Large intestine (tissue), 3 donors: ENCODE data around the gene CDIP1. TPM values are rescaled to one million over a fixed set of nuclear protein-coding genes. Genes with fewer than 3 reads are reported as not detected.

Experiments used
- DNase-seq, 2 donors: peaks; one replicate each; pipeline versions ENCODE4 v3.0.0 to v3.0.0-alpha.2; 2013
- H3K27ac ChIP-seq: one replicate; pipeline ENCODE4 v1.5.1; 2013; ENCODE audit warnings: low read length
- H3K27me3 ChIP-seq: 2 replicates; pipeline ENCODE4 v1.6.1; 2013; ENCODE audit warnings: low read length; ENCODE audit not compliant: control insufficient read depth, insufficient read depth
- H3K36me3 ChIP-seq: 2 replicates; pipeline ENCODE4 v1.6.1; 2013; ENCODE audit warnings: low read length; ENCODE audit not compliant: control insufficient read depth, insufficient read depth
- H3K4me1 ChIP-seq: one replicate; pipeline ENCODE4 v1.6.1; 2013; ENCODE audit warnings: low read length; ENCODE audit not compliant: control insufficient read depth, insufficient read depth
- H3K4me3 ChIP-seq: one replicate; pipeline ENCODE4 v1.5.1; 2013; ENCODE audit warnings: low read length
- H3K9me3 ChIP-seq: one replicate; pipeline ENCODE4 v1.6.1; 2013; ENCODE audit warnings: mild to moderate bottlenecking, low read depth, low read length, moderate library complexity; ENCODE audit not compliant: control insufficient read depth
- WGBS: methylation state at CpG from one replicate; pipeline ENCODE4 v1.1.5; 2013; ENCODE audit warnings: low lambda C conversion rate; ENCODE audit not compliant: insufficient coverage; 5-methylcytosine and 5-hydroxymethylcytosine counted together
- polyA plus RNA-seq: library from polyadenylated mRNA; unstranded; fragments of 120-200 nt; gene quantifications from one replicate; pipeline ENCODE4 v1.2.1, GENCODE V29; 2013

CDIP1 gene
- polyA plus RNA-seq, 1 donor: 44.6 TPM

- H3K4me3 ChIP-seq: peak within 1 kb of the TSS; percentile 72
- no peak within 1 kb of the TSS for H3K27ac ChIP-seq
- H3K36me3 ChIP-seq: no peaks in the 10 kb centered on the region
- peaks cover 4% of the 10 kb centered on the region for H3K4me1 ChIP-seq
- 60% methylated on average over 2 of the region's 60 CpGs for WGBS
- H3K9me3 ChIP-seq: peaks cover 9% of the 10 kb centered on the region
- DNase-seq: peak; percentile 83 to 93
- H3K27me3 ChIP-seq: no peaks in the 10 kb centered on the region
These were observed 64.2 kb downstream of the CDIP1 start, which contains the start of gene NMRAL1 for GRCh38 chr16:4474192-4474961. Gene NMRAL1, minus strand, starts transcription at chr16:4474625. Its CDS starts 493 bp downstream, at chr16:4474132.

DNA sequence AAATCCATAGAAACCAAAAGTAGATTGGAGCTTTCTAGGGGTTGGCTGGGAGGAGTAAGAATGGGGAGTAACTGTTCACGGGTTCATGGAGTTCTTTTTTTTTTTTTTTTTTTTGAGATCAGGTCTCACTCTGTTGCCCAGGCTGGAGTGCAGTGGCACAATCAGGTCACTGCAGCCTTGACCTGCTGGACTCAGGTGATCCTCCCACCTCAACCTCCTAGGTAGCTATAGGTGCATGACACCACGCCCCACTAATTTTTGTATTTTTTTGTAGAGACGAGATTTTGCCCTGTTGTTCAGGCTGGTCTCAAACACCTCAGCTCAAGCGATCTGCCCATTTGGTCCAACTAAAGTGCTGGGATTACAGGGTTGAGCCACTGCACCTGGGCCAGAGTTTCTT, 65.7 kb downstream of the CDIP1 start:
- H3K36me3 ChIP-seq: peaks cover 10% of the 10 kb centered on the region
- H3K4me1 ChIP-seq: peaks cover 4% of the 10 kb centered on the region
- H3K27ac ChIP-seq: no peak overlapping the region
- no peak for DNase-seq
- peaks cover 9% of the 10 kb centered on the region for H3K9me3 ChIP-seq
- H3K4me3 ChIP-seq: no peak overlapping the region
- H3K27me3 ChIP-seq: no peaks in the 10 kb centered on the region
- no CpG with 5 or more reads among the region's 4 CpGs for WGBS

- Histone ChIP-seq H3K9me3 (peaks cover 9% of the 10 kb centered on the region), H3K4me1 (peaks cover 4% of the 10 kb centered on the region), H3K36me3 (peaks cover 13% of the 10 kb centered on the region), H3K4me3 (no peak overlapping the region), H3K27me3 (no peaks in the 10 kb centered on the region), H3K27ac (no peak overlapping the region)
- no peak for DNase-seq
- WGBS: 100% methylated on average over 2 of the region's 5 CpGs
These were observed 66.7 kb downstream of the CDIP1 start for GRCh38 chr16:4471869-4472268.

DNA sequence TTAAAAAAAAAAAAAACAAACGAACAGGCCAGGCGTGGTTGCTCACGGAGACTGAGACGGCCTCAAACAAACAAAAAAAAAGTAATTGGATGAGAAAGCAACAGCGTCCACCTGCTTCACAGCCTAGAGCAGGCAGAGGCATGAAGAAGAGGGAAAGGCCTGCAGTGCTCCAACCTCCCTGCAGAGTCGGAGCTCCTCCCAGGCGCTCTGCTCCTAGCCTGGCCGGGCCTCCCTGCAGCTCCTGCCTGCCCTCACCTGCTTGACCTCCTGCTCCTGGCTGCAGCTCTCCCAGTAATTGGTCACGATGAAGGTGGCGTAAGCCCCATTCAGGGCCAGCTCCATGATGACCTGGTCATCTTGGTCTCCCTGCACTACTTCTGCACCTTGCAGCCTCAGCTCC, 69.6 kb downstream of the CDIP1 start:
- no peak overlapping the region for H3K4me3 ChIP-seq
- no CpG with 5 or more reads among the region's 10 CpGs for WGBS
- H3K27me3 ChIP-seq: no peaks in the 10 kb centered on the region
- no peak overlapping the region for H3K27ac ChIP-seq
- no peaks in the 10 kb centered on the region for H3K9me3 ChIP-seq
- H3K36me3 ChIP-seq: peaks cover 36% of the 10 kb centered on the region
- H3K4me1 ChIP-seq: no peaks in the 10 kb centered on the region
- no peak for DNase-seq

DNA sequence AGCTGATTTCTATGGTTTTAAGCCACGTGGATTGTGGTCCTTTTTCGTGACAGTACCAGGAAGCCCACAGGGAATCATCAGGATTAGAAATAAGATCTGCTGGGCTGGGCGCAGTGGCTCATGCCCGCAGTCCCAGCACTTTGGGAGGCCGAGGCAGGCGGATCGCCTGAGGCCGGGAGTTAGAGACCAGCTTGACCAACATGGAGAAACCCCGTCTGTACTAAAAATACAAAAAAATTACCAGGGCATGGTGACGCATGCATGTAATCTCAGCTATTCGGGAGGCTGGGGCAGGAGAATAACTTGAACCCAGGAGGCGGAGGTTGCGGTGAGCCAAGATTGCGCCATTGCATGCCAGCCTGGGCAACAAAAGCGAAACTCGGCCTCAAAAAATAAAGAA, 70.7 kb downstream of the CDIP1 start:
- no peak overlapping the region for H3K27ac ChIP-seq
- WGBS: no CpG with 5 or more reads among the region's 16 CpGs
- peaks cover 46% of the 10 kb centered on the region for H3K36me3 ChIP-seq
- H3K4me1 ChIP-seq: no peaks in the 10 kb centered on the region
- H3K27me3 ChIP-seq: no peaks in the 10 kb centered on the region
- no peaks in the 10 kb centered on the region for H3K9me3 ChIP-seq
- DNase-seq: no peak
- no peak overlapping the region for H3K4me3 ChIP-seq

DNA sequence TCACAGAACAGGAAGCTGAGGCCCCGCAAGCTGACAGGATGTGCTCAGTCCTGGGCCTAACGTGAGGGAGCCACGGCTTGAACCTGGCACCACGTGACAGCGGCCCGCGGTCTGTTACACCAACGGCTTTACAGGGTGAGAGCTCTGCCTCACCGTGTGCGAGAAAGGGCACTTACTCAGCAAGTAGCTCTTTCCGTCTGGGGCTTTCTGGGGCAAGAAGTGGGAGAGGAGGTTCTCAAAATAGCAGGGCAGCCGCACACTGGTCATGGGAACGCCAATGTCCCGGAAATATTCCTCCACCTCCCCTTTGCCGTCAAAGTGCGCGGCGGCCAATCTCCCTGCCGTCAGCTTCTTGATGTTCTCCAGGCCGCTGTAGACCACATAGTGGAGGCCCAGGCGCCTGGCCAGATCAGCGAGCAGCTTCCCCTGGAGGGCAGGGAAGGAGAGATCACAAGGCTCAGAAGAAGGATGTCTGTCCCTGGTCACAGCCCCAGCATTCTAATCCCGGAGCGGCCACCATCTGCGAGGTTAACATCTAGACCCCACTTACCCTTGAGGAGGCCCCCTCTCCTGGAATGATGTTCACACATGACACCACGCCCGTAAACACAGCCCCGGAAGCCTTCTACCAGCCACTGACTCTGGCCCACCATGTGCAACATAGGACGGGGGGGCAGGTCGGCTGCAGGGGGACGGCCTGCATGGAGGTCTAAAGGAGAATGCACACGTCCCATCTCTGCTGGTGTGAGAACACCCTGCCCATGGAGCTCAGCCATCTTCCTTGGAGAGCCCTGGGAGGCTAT, 72.4 kb downstream of the CDIP1 start:
- WGBS: no CpG with 5 or more reads among the region's 32 CpGs
- Histone ChIP-seq H3K4me3 (no peak overlapping the region), H3K36me3 (peaks cover 54% of the 10 kb centered on the region), H3K27me3 (no peaks in the 10 kb centered on the region), H3K4me1 (no peaks in the 10 kb centered on the region), H3K27ac (no peak overlapping the region), H3K9me3 (no peaks in the 10 kb centered on the region)
- no peak for DNase-seq

DNA sequence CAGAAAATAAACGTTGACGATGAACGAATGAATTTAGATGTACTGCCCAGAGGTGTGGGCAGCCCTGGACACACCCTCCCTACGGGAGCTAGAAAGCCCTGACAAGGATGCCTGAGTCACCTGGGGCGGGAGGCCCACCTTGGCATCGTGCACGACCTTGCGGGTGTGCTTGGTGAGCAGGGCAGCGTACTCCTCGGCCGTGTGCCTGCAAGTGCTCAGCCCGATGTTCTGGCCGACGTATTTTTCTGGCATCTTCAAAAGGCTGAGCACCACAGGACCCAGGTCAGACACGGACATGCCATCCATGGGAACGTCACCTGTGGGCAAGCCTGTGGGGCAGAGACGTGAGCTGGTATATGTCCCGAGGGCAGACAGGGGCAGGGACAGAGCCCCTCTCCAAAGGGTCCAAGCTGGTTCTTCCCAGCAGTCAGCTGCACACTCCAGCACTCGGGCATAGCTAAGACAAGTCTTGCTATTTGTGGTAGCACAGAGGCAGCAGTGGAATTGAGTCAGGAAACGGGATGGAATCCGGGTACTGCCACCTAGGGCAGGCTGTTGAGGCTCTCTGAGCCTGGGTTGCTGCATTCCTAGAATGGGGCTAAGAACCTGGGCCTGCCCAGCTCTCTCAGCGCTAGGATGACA, 74.9 kb downstream of the CDIP1 start:
- Histone ChIP-seq H3K27me3 (no peaks in the 10 kb centered on the region), H3K27ac (no peak overlapping the region), H3K36me3 (peaks cover 57% of the 10 kb centered on the region), H3K9me3 (no peaks in the 10 kb centered on the region), H3K4me3 (no peak overlapping the region), H3K4me1 (no peaks in the 10 kb centered on the region)
- no CpG with 5 or more reads among the region's 22 CpGs for WGBS
- DNase-seq: no peak

DNA sequence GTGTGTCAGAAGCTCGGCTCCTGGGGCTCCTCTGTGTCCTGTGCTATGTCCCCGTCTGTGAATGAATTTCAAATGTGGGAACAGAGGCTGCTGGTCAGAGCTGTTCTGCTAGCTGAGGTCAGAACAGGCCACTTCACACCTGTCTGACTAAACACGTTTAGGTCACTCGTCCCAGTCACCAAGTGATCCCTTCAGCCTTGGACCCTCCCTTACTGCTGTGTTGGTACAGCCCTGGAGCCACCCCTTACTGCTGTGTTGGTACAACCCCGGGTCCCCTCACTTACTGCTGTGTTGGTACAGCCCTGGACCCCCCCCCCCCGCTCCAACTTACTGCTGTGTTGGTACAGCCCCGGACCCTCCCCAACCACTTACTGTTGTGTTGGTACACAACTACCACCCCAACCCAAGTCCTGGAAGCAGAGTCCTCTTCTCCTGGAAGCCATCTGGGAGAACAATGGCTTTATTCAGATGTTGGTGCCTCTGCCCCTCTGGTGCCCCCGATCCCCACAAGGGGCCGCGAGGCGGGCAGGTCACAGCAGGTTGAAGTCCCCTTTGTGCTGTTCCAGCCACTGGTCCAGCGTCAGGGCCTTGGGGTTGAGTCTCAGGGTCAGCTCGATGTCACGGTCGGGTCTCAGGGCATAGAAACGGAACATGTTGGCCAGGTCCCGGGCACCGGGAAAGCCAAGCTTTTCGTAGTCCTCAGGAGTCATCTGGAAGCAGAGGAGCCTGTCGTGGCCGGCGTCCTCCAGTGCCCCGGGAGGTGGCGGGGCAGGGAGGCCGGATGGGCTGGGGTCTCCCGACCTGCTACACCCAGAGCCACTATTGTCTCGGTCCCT, 77.1 kb downstream of the CDIP1 start:
- WGBS: no CpG with 5 or more reads among the region's 27 CpGs
- H3K9me3 ChIP-seq: no peaks in the 10 kb centered on the region
- H3K4me1 ChIP-seq: no peaks in the 10 kb centered on the region
- peak in 1 of 2 donors; percentile 39 for DNase-seq
- no peaks in the 10 kb centered on the region for H3K27me3 ChIP-seq
- no peak overlapping the region for H3K4me3 ChIP-seq
- peaks cover 58% of the 10 kb centered on the region for H3K36me3 ChIP-seq
- H3K27ac ChIP-seq: no peak overlapping the region

GRCh38 chr16:4460936-4461249, 77.7 kb downstream of the CDIP1 start:
- Histone ChIP-seq H3K4me1 (no peaks in the 10 kb centered on the region), H3K27me3 (no peaks in the 10 kb centered on the region), H3K9me3 (no peaks in the 10 kb centered on the region), H3K27ac (no peak overlapping the region), H3K36me3 (peaks cover 58% of the 10 kb centered on the region), H3K4me3 (no peak overlapping the region)
- DNase-seq: no peak
- no CpG with 5 or more reads among the region's 5 CpGs for WGBS
